ENCODE results near the gene PRICKLE2.

DNA sequence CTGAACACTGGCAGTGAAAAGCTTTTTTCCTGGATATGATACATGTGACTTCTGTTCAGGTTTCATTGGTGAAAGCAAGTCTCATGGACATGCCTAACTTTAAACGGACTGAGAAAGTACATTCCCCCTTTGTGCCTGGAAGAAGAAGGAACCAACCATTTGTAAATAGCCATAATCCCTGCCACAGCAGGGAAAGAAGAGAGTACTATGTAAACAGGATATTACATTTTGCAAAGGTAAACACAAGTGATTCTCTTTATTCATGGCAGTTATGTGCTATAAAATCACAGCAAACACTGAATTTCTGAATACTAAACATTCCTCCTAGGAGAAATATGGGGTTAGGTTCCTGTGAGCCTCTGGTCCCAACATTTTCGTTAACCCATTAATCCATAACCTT is 46.8 kb downstream of the PRICKLE2 start:
- no peak for TF ChIP-seq POLR2AphosphoS5 (IDR thresholded peaks at IDR 0.05; ENCODE audit: low read depth)
- TF ChIP-seq, protein P1, sequence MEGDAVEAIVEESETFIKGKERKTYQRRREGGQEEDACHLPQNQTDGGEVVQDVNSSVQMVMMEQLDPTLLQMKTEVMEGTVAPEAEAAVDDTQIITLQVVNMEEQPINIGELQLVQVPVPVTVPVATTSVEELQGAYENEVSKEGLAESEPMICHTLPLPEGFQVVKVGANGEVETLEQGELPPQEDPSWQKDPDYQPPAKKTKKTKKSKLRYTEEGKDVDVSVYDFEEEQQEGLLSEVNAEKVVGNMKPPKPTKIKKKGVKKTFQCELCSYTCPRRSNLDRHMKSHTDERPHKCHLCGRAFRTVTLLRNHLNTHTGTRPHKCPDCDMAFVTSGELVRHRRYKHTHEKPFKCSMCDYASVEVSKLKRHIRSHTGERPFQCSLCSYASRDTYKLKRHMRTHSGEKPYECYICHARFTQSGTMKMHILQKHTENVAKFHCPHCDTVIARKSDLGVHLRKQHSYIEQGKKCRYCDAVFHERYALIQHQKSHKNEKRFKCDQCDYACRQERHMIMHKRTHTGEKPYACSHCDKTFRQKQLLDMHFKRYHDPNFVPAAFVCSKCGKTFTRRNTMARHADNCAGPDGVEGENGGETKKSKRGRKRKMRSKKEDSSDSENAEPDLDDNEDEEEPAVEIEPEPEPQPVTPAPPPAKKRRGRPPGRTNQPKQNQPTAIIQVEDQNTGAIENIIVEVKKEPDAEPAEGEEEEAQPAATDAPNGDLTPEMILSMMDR (conservative IDR thresholded peaks at IDR 0.05; ENCODE audit: low read depth in 2 of 2): no peak
- no peak for TF ChIP-seq CREB1 (CRISPR knock-in tag; IDR thresholded peaks at IDR 0.05; ENCODE audit: low read depth)
- TF ChIP-seq EZH2phosphoT487 (IDR thresholded peaks at IDR 0.05; ENCODE audit: unreplicated experiment): no peak

All from GM23338 (cell line).